ENCODE measurements around the gene DOCK9. TPM values are rescaled to one million over a fixed set of nuclear protein-coding genes. Genes with fewer than 3 reads are reported as not detected.

DOCK9 gene
- total and polyA plus RNA-seq, 9 of the 15 experiments (the other 6 are each of a cell fraction or from before 2014, with no cell fraction given), result 3.5 to 25.3 (median 16.7) TPM

GRCh38 chr13:98975822-98976261 lies 2.0 kb downstream of the DOCK9 start (continued):
- TF ChIP-seq REST (IDR thresholded peaks at IDR 0.05; ENCODE audit: borderline replicate concordance) (no peak; the same call in 1 of the 2 replicates), REST (CRISPR knock-in tag; IDR thresholded peaks at IDR 0.05; ENCODE audit: low read depth) (no peak), SMARCA5 (IDR thresholded peaks at IDR 0.05) (no peak), CCAR2 (IDR thresholded peaks at IDR 0.05; ENCODE audit: low read depth, low read length) (no peak), PTTG1 (tag; IDR thresholded peaks at IDR 0.05; ENCODE audit: low read depth) (no peak), ETS1 (conservative IDR thresholded peaks at IDR 0.05; ENCODE audit: control insufficient read depth, low read depth, low read length) (peak; percentile 45; the same call in 1 of the 2 replicates), HNRNPLL (IDR thresholded peaks at IDR 0.05; ENCODE audit: low read depth, low read length, poor library complexity, severe bottlenecking) (no peak), CEBPZ (IDR thresholded peaks at IDR 0.05; ENCODE audit: borderline replicate concordance, low read depth, low read length) (no peak), GABPB1 (CRISPR knock-in tag; IDR thresholded peaks at IDR 0.05) (no peak), U2AF2 (optimal IDR thresholded peaks at IDR 0.05; ENCODE audit: low read depth, low read length) (no peak), ELF1 (tag; IDR thresholded peaks at IDR 0.05) (peak; percentile 24; the same call in 1 of the 2 replicates), PYGO2 (tag; IDR thresholded peaks at IDR 0.05) (no peak), HES1 (IDR thresholded peaks at IDR 0.05; ENCODE audit: low read depth) (peak; percentile 67; the same call in 1 of the 2 replicates), MLX (CRISPR knock-in tag; conservative IDR thresholded peaks at IDR 0.05) (no peak)

Measured in K562 (cell line).